Skeletal muscle tissue (tissue), 4 donors: ENCODE measurements around the gene SP2. TPM values are rescaled to one million over a fixed set of nuclear protein-coding genes. Genes with fewer than 3 reads are reported as not detected.

Experiments
- H3K27ac ChIP-seq: one replicate; pipeline ENCODE4 v1.7.0; 2013; ENCODE audit warnings: mild to moderate bottlenecking, low read depth, low read length, inconsistent platforms
- H3K27me3 ChIP-seq, 3 donors: one replicate each; pipeline ENCODE4 v1.7.0; 2013; ENCODE audit warnings: low read length in 3 of 3; ENCODE audit not compliant: control insufficient read depth in 3 of 3, insufficient read depth in 3 of 3
- H3K36me3 ChIP-seq, 3 donors: one replicate each; pipeline ENCODE4 v1.7.0; 2013; ENCODE audit warnings: low read length in 3 of 3; ENCODE audit not compliant: control insufficient read depth in 3 of 3, insufficient read depth in 3 of 3
- H3K4me1 ChIP-seq, 3 donors: one replicate each; pipeline ENCODE4 v1.7.0; 2013; ENCODE audit warnings: low read length in 3 of 3, mild to moderate bottlenecking in 3 of 3; ENCODE audit not compliant: control insufficient read depth in 3 of 3, insufficient read depth in 3 of 3
- H3K4me3 ChIP-seq, 3 donors: one replicate each; pipeline ENCODE4 v1.7.0; 2013; ENCODE audit warnings: low read length in 3 of 3
- H3K9ac ChIP-seq, 3 donors: one replicate each; pipeline ENCODE4 v1.7.0; 2013; ENCODE audit warnings: low read length in 3 of 3, mild to moderate bottlenecking in 3 of 3, moderate library complexity in 2 of 3, low read depth in 1 of 3
- H3K9me3 ChIP-seq, 3 donors: one replicate each; pipeline ENCODE4 v1.7.0; 2013; ENCODE audit warnings: low read length in 3 of 3; ENCODE audit not compliant: control insufficient read depth in 3 of 3
- total RNA-seq: library from RNA; depleted of rRNA; stranded (reverse); fragments of >200 nt; gene quantifications from one replicate; pipeline ENCODE4 v1.2.3, GENCODE V29; 2014
- donor health status: Osteomylitis.

SP2 gene
- total RNA-seq, 1 donor from 2014 or later: 0.52 TPM

- Histone ChIP-seq H3K4me3 (no peak overlapping the region), H3K36me3 (no peaks in the 10 kb centered on the region), H3K4me1 (peaks cover 0 to 2% (median 0%) of the 10 kb centered on the region in 3 donors), H3K27me3 (peaks cover 62 to 82% (median 65%) of the 10 kb centered on the region in 3 donors), H3K27ac (no peak overlapping the region), H3K9me3 (no peaks in the 10 kb centered on the region), H3K9ac (no peak overlapping the region)
These were observed 26.9 kb upstream of the SP2 start for GRCh38 chr17:47869114-47869513.

DNA sequence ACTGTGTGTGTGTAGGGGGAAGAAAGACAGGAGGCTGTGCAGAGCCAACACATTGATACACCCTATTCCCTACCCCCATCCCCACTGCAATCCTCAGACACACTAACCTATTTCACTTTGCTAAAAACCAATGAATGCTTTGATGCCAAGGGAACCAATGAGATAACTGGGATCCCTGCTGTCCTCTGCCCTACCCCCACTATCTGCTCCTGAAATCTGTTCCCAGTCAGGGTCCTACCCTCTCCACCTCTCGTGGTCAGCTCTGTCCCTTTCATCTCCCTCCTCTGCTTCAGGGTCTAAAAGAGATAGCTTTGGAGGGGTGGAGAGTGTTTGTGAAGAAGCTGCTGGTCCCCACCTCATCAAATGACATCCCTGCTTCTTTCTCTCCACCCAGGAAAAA, 26.0 kb upstream of the SP2 start:
- H3K4me3 ChIP-seq: no peak overlapping the region
- peaks cover 0 to 2% (median 0%) of the 10 kb centered on the region in 3 donors for H3K4me1 ChIP-seq
- H3K27ac ChIP-seq: no peak overlapping the region
- H3K27me3 ChIP-seq: peaks cover 67 to 86% (median 68%) of the 10 kb centered on the region in 3 donors
- H3K36me3 ChIP-seq: no peaks in the 10 kb centered on the region
- H3K9ac ChIP-seq: no peak overlapping the region
- no peaks in the 10 kb centered on the region for H3K9me3 ChIP-seq

DNA sequence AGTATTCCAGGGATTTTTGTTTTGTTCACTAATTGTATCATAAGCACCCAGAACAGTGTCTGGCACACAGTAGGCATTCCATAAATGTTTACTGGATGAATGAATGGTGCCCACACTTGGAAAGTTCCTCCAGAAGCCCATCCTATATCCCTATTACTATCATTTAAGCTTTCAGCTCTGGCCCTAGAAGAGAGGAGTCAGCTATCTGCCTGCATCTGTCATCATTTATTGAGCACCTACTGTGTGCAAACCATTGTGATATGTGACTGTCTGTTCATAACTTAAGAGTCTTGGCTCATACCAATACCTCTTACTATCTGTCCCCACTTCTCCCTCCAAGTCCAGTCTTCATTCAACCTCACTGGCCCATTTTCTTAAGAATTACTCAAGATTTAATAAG, 25.0 kb upstream of the SP2 start:
- Histone ChIP-seq H3K4me1 (peaks cover 0 to 2% (median 0%) of the 10 kb centered on the region in 3 donors), H3K36me3 (no peaks in the 10 kb centered on the region), H3K4me3 (no peak overlapping the region), H3K9me3 (no peaks in the 10 kb centered on the region), H3K27me3 (peaks cover 68 to 81% (median 69%) of the 10 kb centered on the region in 3 donors), H3K9ac (no peak overlapping the region), H3K27ac (no peak overlapping the region)

GRCh38 chr17:47872019-47872650, 23.9 kb upstream of the SP2 start:
- H3K9me3 ChIP-seq: no peaks in the 10 kb centered on the region
- H3K27me3 ChIP-seq: peaks cover 60 to 71% (median 63%) of the 10 kb centered on the region in 3 donors

DNA sequence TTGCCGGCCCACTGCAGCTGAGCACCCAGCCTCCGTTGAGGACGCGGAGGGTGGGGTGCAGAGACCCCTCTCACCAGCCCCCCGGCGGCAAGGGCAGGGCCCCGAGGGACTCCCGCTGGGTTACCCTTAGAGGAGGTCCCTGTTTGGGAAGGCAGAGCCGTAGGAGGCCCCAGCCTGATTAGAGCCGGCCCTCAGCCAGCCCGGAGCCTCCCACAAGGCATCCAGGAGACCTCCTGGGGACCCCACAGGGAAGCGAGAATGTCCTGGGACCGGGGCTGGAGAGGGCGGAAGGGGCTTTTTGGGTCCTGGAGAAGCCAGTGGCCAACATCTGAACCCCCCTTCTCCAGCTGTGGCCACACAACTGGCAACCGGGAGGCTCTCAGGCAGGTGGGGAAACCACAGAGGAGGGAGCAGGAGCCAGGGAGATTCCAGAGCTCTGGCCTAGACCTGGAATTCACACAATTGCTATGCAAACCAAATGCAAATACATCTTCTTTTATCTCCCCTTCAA, 23.3 kb upstream of the SP2 start:
- H3K4me1 ChIP-seq: peaks cover 0 to 2% (median 0%) of the 10 kb centered on the region in 3 donors
- H3K27me3 ChIP-seq: peaks cover 61 to 72% (median 68%) of the 10 kb centered on the region in 3 donors
- H3K9ac ChIP-seq: no peak overlapping the region
- no peak overlapping the region for H3K27ac ChIP-seq
- H3K36me3 ChIP-seq: no peaks in the 10 kb centered on the region
- H3K4me3 ChIP-seq: no peak overlapping the region
- no peaks in the 10 kb centered on the region for H3K9me3 ChIP-seq

More at GRCh38 chr17:47872019-47872650, 23.9 kb upstream of the SP2 start:
- H3K27ac ChIP-seq: no peak overlapping the region
- no peaks in the 10 kb centered on the region for H3K36me3 ChIP-seq
- H3K9ac ChIP-seq: no peak overlapping the region
- no peak overlapping the region for H3K4me3 ChIP-seq
- H3K4me1 ChIP-seq: peaks cover 0 to 2% (median 0%) of the 10 kb centered on the region in 3 donors

DNA sequence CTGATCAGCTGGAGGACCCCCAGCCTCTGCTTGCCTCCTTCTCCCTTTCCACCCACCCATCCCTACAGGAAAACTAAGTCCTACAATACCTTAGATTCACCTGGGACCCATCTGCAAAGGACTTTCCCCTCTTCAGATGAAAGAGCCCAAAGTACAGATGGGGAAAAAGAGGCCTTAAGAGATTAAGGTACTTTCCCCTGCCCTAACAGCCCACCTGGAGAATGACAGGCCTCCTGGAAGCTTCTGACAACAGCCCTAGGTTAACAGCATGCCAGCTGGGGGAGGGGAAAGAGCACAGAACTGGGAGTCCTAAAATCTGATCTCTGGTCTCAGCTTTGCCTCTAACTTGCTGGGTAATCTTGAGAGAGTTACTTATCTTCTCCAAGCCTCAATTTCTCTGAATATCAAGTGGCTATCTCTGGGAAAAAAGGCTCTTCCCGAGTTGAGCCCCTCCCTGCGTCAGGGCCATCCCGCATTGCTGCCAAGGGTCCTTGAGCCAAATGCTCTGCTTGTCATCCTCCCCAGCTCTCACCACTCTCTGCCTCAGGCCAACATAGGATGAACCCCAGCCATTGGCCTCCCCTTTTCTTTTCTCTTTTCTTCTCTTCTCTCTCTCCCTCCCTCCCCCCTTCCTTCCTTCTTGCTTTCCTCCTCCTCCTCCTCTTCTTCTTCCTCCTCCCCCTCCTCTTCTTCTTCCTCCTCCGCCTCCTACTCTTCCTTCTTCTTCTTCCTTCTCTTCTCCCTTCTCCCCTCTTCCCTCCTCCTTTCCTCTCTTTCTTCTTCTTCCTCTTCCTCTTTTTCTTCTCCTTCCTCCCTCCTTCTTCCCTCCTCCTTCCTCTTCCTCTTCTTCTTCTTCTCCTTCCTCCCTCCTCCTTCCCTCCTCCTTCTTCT, 22.6 kb upstream of the SP2 start:
- no peak overlapping the region for H3K27ac ChIP-seq
- no peaks in the 10 kb centered on the region for H3K36me3 ChIP-seq
- H3K4me3 ChIP-seq: no peak overlapping the region
- H3K4me1 ChIP-seq: peaks cover 0 to 2% (median 0%) of the 10 kb centered on the region in 3 donors
- H3K9ac ChIP-seq: no peak overlapping the region
- H3K27me3 ChIP-seq: peaks cover 57 to 71% (median 66%) of the 10 kb centered on the region in 3 donors
- no peaks in the 10 kb centered on the region for H3K9me3 ChIP-seq

DNA sequence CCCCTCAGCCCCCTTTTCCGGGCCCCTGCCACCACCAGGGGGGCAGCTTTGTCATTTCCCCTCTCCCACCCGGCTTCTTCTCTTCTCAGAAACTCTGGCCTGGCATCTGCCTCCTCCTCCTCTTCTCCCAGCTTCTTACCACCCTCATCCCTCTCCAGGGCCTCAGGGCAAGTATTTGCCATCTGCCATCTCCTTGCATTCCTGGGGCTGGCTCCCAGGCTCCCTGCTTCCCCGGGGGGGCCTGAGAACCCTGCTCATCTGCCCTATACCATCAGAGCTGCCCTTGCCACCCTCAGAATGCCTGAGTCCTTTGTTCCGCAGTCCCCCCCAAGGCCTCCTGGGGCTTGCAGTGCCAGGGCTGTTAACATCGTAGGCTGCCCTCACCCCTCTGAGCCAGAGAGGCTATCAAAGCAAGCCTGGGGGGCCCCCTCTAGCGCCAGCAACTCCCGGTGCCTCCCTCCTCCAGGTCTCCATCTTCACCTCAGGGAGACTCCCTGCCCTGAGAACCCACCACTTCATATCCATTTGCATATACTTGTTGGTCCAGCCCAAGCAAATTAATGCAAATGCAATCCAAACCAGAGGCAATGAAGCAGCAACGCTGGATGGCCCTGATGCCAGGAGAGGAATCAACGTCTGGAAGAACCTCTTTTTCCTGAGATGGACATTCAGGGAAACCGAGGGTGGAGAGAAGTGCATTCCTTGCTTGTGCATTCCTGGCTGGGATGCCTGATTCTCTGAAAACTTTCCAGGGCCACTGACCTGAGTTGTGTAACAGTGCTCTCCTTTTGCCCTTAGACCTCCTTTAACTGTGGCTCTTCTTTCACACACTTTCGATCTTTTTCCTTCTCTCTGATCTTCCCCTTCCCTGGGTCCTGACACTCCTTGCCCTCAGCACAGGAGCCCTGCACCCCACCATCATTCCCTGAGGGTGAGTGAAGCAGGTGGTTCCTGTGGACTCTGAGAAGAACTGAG, 20.7 kb upstream of the SP2 start:
- peaks cover 0 to 2% (median 0%) of the 10 kb centered on the region in 3 donors for H3K4me1 ChIP-seq
- no peak overlapping the region for H3K9ac ChIP-seq
- peaks cover 46 to 61% (median 58%) of the 10 kb centered on the region in 3 donors for H3K27me3 ChIP-seq
- H3K4me3 ChIP-seq: no peak overlapping the region
- H3K27ac ChIP-seq: no peak overlapping the region
- no peaks in the 10 kb centered on the region for H3K36me3 ChIP-seq
- no peaks in the 10 kb centered on the region for H3K9me3 ChIP-seq

DNA sequence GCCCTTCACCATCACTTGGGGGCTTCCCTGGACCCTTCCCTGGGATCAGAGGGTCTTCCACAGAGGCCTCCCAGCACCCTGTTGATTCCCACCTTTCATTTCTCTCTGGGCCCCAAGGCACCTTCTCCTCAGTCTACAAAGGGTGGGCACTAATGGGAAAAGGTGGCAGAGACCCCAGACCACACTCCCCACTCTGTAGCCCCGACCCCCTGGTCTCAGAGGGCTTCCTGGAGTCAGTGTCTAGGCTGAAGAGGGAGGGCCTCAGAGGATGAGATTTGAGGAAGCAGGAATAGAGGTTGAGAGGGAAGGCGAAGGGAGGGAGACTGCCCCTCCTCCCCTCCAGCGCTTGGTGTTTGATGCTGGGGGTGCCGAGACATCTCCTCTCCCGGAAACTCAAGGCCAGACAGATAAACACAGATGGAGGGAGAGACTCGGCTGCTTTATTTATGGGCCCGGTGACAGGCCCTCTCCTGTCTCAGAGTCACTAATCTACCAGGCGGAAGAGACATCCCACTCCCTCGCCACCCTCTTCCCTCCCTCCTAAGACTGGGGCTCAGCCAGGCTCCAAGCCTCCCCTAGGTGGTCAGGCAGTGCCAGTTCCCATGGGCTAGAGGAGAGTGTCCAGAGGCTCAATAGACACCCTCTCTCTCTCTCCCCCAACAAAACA, 18.5 kb upstream of the SP2 start:
- Histone ChIP-seq H3K36me3 (no peaks in the 10 kb centered on the region), H3K9ac (no peak overlapping the region), H3K4me1 (peaks cover 2 to 5% (median 4%) of the 10 kb centered on the region in 3 donors), H3K27me3 (peaks cover 34 to 44% (median 43%) of the 10 kb centered on the region in 3 donors), H3K4me3 (no peak overlapping the region), H3K9me3 (no peaks in the 10 kb centered on the region), H3K27ac (no peak overlapping the region)
